COLO668 (cell line): ENCODE data around the gene MUC6.

ENCODE experiments used
- DNase-seq: peaks from one replicate; lab custom pipeline; 2025; ENCODE audit not compliant: unreplicated experiment; lab: John Stamatoyannopoulos, UW

The MUC6 gene

DNA sequence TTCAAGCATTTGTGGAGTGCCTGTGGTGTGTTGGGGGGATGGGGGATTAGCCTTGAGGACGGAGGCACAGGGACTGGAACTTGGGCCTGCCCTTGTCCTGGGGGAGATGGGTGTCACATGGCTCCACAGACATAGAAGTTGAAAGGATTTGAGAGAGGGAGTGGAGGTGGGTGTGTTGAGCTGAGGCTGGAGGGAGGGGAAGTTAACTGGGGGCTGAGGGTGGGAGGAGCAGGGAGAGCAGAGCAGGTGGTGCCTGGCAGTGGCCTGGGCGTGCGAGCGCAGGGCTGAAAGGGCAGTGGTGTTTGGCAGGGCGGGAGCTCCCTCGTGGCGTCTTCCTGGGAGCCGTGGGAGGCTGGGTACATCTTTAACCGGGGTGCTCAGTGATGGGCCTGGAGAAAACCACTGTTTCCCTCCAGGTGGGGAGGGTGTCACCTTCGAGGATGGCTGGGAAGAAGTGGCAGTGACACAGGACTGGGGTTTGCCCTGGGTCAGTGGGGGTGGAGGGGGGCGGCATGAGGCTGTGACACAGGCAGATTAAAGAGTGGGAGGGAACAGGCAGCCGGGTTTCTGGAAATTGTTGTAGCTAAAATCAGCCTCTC, 65.3 kb downstream of the MUC6 start:
- DNase-seq: no peak

DNA sequence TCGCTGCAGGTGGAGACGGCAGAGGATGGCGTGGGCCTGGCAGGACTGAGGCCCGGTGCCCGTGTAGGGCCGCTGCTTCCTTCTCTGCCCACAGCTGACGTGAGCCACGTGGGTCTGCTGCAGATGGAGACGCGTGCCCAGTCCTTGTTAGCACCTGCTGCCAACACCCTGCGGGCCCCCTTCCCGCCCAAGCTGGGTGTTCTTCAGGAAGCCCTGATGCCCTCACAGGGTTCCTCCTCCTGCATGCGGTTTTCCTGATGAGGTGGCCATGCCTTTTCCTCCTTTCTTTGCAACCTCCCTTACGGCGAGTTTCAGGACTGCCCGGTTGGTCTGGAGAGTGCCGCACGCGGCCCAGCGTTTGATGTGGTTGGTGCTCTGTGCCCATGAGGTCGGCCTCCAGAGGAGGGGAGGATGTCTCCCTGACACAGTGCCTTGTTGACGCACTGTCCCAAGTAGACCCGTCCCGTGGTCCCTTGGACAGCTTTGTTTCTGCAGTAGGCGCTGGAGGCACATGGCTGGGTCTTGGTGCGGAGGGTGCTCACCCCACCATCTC, 66.1 kb downstream of the MUC6 start:
- DNase-seq: no peak

DNA sequence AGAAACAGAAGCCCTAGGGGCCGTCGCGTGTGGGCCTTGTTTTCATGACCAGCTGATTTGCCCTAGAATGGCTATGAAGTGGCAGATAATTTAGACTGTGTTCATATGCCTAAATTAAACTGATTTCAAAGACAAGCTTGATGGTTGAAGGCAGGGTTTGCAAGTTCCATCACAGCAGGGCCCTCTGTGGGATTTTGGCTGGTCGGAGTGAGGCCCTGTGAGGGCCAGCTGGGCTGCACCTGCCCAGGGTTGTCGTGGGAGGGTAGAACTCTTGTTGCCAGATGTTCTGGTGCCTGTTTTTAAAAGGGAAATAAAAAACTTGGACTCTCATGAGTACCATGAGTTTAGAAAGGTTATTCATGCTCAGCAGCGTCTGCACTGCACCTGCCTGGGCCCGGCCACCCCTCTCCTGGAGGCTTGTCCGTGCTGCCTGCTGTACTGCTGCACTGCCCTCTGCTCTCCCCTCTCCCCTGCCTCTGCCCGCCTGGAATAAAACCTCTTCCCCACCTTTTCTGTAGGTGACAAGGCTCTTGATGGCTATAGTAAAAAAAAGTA, 66.8 kb downstream of the MUC6 start:
- no peak for DNase-seq

DNA sequence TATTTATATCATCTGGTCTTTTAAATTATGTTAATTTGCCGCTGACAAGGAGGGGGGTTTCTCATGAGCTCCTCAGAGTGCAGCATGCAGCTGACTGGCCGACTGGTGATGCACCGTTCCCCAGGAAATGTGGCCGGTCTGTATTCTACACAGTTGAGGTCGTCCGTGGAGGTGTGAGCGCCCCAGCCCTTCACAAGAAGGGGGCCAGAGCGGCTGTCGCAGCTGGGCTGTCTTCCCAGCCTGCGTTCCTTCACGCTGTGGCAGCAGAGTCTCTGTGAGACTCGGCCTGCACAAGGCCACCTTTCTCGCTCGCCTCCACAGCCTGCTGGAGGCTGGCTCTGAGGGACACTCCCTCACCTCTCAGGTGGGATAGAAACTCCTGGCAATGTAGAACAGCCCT, 67.7 kb downstream of the MUC6 start:
- DNase-seq: no peak

DNA sequence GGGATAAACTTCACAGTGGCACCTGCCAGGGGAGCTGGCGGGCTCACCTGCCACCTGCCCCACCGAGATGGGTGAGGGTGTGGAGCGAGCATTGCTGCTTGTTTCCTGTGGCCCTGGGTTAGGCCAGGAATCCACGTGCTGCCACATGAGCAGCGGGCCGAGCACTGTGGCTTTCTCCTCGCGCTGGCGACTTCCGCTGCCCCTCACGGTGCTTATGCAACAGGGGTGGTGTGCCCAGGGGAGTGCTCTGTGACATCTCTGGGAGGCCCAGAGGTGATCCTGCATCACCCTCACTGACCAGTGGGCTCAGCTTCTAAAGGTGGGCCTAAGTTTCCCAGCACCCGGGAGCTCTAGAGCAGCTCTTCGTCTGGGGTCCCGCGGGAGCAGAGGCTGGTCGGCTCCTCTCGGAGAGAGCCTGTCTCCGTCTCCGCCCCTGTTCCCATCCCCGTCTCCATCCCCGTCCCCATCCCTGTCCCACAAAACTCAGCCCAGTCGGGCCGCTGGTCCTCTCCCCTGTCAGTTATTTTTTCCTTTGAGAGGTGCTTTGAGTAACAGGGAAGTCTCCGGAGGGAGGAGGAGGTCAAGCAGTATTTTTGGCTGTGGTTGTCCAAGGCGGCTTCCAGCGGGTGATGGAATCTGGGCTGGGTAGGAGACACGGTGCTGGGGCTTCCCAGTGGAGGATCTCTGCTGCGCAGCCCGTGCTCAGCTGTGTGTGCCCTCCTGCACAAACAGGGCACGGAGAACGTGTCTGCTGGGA, 68.3 kb downstream of the MUC6 start:
- no peak for DNase-seq

DNA sequence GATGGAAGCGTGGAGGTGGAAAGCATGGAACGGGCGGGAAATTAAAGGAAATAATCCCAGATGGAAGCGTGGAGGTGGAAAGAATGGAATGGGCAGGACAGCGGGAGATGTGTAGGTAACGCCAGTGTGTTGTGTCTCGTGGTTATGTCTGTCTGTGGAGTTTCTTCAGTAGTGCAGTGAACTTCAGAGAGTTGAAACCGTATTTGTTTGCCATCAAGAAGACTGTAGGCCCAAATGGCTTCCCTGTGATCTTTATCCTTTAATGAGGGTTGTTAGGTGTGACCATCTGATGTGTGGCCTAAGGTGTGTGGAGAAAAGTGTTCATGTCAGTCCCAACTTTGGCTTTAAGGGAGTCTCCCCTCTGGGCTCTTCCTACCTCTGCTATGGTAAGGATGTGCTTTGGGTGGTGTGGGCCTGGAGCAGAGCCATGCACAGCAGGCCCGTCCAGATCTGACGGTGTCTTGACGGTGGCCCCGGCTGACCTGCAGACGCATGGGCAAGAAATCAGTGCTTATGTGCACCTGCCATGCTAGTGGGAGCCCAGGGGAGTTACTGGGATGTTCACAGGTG, 71.2 kb downstream of the MUC6 start:
- no peak for DNase-seq

DNA sequence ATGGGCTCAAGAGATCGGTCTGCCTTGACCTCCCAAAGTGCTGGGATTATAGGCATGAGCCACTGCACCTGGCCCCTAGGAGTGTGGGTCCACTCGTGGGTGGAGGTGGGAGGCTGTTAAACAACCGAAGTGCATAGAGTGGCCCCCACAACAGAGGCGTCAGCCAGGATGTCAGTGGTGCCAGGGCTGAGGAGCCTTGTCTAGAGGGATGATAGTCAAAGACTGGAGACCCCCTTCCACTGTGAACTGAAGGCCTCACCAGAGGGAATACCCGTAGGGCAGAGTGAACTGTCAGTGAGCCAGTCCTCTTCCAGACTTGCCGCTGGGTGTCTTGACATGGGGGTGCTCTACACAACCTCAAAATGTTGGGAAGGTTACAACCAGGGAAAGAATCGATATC, 72.7 kb downstream of the MUC6 start:
- no peak for DNase-seq
